HG03108 (cell line): Measurements from ENCODE around the gene VCL.
"Not testable (repeated sequence)": the region's sequence is repeated elsewhere in the genome, so short reads cannot be mapped to it uniquely, and the experiment has no call there.

Experiments used
- ATAC-seq: cut with Tn5 transposase; IDR thresholded peaks from one replicate; pipeline ENCODE4 v1.9.1; 2021; ENCODE audit warnings: moderate library complexity; ENCODE audit not compliant: unreplicated experiment

Gene VCL

DNA sequence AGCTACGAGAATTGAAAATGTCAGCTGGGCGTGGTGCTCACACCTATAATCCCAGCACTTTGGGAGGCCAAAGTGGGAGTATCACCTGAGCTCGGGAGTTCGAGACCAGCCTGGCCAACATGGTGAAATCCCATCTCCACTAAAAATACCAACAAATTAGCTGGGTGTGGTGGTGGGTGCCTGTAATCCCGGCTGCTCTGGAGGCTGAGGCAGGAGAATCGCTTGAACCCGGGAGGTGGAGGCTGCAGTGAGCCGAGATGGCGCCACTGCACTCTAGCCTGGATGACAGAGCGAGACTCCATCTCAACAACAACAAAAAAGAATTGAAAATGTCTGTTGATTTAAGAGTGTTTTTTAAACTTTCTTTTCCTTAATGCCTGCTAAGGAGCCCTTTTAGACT is 149.1 kb downstream of the VCL start:
- not testable (repeated sequence) for ATAC-seq

- peak; percentile 30 for ATAC-seq
Measured at GRCh38 chr10:74150204-74150989, 152.5 kb downstream of the VCL start, which contains the start of gene AP3M1. Gene AP3M1, minus strand, starts transcription at chr10:74150828. Its CDS starts 12,449 bp downstream, at chr10:74138379.

- ATAC-seq = peak; percentile 81
Measured at GRCh38 chr10:74150990-74151878, 153.3 kb downstream of the VCL start, which contains the start of gene ADK. Gene ADK, plus strand, starts transcription at chr10:74151221. Its CDS starts 58 bp downstream, at chr10:74151279.

GRCh38 chr10:74151879-74152722 is 154.2 kb downstream of the VCL start:
- no peak for ATAC-seq

DNA sequence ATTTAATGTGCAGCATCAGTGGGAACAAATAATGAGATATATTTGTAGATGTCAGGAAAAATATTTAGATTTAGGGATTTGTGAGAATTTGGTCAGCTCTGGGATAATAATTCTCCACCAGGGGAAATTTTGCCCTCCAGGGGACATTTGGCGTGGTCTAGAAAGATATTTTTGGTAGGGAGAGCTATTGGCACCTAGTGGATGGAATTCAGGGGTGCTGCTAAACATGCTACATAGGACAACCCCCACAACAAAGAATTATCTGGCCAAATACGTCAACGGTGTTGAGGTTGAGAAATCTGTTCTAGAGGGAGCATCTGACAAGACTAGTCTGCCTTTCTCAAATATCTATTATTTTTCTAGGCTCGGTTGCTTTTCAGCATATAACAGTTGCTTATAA is 155.2 kb downstream of the VCL start:
- ATAC-seq = no peak

- no peak for ATAC-seq
Measured at GRCh38 chr10:74153676-74154075, 155.8 kb downstream of the VCL start.

DNA sequence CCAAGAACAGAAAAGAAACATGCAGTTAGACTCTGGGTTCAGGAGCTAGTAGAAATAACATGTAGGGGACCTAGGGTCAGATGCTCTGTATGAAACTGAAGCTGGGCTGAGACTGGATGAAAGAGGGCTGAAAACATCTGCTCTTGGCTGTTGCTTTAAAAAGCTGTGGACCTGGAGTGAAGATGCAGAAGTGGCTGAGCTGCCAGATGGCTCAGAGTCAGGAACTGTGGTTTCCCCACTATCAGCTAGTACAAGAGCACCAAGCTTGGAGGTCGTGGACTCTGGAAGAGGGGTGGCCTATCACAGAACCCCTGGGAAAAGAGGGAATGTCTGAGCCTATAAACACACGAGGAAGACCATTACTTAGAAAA is 159.0 kb downstream of the VCL start:
- ATAC-seq = peak; percentile 47

GRCh38 chr10:74160013-74160412 is 162.1 kb downstream of the VCL start:
- no peak for ATAC-seq

- ATAC-seq = no peak
Measured at GRCh38 chr10:74163319-74164068, 165.6 kb downstream of the VCL start.

DNA sequence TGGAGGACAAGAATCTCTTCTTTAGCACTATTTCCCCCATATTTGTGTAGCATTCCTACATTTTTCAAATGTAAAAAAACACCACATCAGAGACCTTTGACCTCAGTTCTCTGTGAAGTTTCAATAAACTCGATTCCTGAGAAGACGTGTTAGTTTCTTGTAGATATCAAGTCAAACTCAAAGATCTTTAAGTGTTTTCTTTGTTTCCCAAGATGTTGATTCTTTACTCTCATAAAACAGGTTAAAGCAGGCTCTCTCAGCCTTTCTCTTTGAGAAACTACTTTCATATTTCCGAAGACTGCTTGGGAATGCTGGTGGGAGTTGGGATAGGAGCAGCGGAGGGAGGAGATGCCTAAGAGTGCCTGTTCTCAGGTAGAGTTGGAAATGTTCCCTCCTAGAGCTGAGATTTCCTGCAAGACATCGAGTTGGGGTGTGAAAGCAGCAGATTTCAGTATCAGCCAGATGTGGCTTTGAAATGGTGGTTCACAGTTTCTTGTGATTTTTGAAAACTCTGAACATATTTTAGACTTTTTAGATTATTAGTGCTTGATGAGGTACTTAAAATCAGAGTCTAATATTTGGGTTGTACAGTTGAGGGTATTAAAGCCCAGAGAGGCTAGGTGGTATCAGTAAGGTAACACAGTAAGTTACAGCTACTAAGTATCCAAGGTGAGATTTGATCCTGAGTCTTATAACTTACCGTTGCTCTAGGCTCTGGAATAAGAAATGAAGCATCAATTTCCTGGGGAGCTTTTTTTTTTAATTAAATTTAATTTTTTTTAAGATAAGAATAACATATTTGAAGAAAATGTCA is 167.0 kb downstream of the VCL start:
- ATAC-seq = no peak

DNA sequence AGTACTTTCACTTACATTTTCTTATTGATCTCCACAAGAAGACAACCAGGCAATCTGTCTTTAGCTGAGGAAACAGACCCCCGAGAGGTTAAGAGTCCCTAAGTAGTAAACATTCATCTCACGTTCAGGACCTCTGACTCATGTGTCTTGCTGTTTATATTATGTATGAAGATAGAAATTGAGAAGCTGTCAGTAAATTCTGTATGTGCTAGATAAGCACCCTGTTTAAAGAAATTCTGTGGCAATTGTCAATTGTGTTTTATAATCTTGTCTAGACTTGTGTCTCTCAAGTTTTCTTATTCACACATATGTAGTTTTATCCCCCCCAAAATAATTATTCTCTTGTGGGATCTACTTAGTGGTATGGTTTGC is 167.6 kb downstream of the VCL start:
- ATAC-seq = no peak

- ATAC-seq = no peak
Measured at GRCh38 chr10:74167443-74167842, 169.5 kb downstream of the VCL start.
